NCI-H2227 (cell line): ENCODE measurements around the gene CACNA2D3.

Experiments
- DNase-seq: peaks from one replicate; lab custom pipeline; 2025; ENCODE audit not compliant: unreplicated experiment; lab: John Stamatoyannopoulos, UW

Gene CACNA2D3

GRCh38 chr3:54168451-54168850 lies 46.1 kb downstream of the CACNA2D3 start:
- DNase-seq, result no peak

DNA sequence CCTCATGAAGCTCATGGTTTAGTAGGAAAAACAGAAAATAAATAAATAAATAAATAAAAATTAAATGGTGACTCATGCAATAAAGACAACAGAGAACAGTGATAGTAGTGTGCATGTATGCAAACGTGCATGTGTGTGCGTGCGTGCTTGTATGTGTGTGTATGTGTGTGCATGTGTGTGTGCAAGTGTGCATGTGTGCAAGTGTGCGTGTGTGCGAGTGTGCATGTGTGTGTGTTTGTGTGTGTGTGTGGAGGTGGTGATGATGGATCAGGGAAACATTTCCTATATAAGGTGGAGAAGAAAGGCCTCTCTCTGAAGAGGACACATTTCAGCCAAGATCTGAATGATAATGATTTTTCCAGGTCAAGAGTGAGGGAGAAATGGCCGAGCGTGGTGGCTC lies 47.2 kb downstream of the CACNA2D3 start:
- DNase-seq, result no peak

DNA sequence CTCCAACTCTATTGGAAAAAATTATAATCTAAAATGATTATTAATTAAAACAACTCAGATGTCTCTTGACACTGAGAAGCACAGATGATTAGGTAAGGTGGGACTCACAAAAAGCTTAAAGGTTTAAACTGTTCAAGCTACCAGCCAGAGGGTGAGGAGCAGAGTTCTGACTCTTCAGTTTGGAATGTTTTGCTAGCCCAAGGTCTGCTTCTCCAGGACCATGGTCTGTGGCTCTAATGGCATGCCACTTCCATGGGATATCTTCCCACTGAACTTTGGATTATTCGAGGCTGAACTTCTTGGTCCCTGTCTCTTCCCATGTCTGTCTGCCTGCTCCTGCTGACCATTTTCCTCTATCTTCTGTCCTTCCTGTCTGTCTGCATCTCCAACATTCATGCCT lies 49.2 kb downstream of the CACNA2D3 start:
- no peak for DNase-seq

- DNase-seq, result no peak
Observed at GRCh38 chr3:54171951-54172350, 49.6 kb downstream of the CACNA2D3 start.

- no peak for DNase-seq
Observed at GRCh38 chr3:54173371-54173770, 51.0 kb downstream of the CACNA2D3 start.

DNA sequence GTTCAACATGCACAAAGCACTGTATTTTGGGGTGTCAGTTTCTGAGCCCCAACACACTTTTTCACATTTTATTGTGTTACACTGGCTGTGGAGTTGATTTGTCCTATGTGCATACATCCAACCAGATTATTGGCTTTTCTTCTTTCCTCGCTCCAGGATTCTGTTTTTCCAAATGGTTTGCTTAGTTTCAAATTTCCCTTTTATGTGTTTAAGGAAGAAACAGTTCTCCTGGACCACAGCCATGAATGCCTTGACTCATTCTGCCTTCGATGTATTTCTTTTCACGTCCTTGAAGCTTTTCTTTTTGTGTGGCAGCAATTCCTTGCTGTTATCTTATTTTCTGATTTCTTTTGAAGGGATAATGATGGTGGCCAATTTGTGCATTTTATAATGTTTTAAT lies 53.8 kb downstream of the CACNA2D3 start:
- DNase-seq, result no peak

- peak; percentile 40 for DNase-seq
Observed at GRCh38 chr3:54177816-54178215, 55.5 kb downstream of the CACNA2D3 start.

DNA sequence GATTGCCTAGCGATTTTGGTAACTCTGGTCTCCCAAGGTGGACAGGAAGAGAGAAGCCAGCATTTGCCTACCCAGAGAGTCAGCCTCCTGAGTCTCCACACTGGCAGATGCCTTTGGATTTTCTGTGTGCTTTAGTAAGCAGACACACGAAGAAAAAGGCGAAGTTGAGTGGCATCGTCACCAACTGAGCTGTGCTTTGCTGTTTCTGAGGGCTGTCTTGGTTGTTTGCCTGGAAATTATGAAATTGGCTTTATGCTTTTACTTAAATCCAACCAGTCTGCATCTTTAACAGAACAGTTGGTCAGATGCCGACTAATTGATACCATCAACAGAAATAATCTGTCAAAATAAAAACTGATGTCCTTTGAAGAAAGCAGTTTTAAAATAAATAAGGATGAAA lies 56.0 kb downstream of the CACNA2D3 start:
- DNase-seq, result no peak

GRCh38 chr3:54180921-54181320 lies 58.6 kb downstream of the CACNA2D3 start:
- DNase-seq, result peak; percentile 13

GRCh38 chr3:54182242-54182641 lies 59.9 kb downstream of the CACNA2D3 start:
- DNase-seq, result no peak

- no peak for DNase-seq
Observed at GRCh38 chr3:54185740-54186139, 63.4 kb downstream of the CACNA2D3 start.

GRCh38 chr3:54188176-54188791 lies 65.9 kb downstream of the CACNA2D3 start:
- no peak for DNase-seq

- DNase-seq, result no peak
Observed at GRCh38 chr3:54191220-54191619, 68.9 kb downstream of the CACNA2D3 start.

DNA sequence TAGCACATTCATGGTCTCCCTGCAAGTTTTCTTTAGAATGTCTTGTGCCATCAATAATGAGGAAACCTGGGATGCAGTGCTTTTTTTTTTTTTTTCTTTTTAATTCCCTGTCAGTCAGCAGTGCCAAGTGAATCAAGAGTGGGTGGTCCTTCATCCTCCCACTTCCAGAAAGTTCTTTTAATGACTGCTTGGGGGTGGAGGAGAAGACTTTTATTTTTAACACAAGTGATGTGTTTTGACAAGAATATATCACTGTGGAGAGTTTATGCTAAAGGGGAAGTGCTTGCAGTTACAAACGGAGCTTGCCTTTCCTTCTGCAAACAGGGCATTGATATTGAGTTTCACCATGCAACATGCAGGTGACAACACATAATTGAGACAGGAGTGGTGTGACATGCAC lies 69.7 kb downstream of the CACNA2D3 start:
- no peak for DNase-seq

DNA sequence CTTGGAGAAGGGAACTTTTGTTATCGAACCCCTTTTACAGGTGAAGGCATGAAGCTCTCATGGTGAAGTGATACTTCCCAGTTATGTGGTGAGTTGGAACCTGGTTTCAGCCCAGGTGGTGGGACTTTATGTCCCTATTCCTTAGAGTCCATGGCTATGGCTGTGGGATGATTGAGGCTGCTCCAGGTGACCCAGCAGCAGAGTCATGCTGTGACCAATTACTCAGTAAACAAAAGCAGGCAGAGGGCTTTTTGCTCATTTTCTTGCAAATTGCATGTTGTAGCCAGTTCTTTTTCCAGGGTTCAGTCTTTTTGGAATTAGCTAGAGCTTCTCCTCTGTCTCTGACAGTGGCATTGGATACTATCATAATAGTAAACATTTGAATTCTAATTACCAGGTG lies 70.7 kb downstream of the CACNA2D3 start:
- DNase-seq, result peak; percentile 65

DNA sequence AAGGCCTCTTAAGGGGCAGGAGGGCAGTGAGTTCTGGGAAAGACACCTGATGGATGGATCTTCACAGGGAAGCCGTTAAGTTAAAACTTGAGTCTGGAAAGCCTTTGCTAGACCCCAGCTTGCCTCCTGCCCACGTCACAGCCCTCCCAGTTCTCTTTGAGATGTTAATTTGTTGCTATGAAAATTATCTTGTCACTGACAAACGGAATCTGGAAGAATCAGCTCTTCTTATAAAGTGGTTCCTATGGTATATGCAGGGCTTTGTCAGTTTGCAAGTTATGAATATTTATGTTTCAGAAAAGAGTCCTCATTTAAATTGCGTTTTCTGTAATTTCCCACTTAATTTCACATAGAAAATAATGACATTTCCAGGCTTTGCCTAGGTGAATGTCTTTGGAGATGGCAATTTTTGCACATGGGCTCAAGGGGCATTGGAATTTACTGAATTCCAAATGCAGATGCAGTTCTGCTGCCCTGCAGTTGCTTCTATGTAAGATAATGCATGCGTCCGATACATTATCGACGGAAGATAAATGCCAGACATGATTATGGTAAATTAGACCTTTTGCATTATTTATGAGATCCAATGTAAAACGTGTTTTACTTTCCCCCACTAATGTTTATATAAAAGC lies 74.1 kb downstream of the CACNA2D3 start:
- no peak for DNase-seq

- no peak for DNase-seq
Observed at GRCh38 chr3:54197509-54197908, 75.2 kb downstream of the CACNA2D3 start.

DNA sequence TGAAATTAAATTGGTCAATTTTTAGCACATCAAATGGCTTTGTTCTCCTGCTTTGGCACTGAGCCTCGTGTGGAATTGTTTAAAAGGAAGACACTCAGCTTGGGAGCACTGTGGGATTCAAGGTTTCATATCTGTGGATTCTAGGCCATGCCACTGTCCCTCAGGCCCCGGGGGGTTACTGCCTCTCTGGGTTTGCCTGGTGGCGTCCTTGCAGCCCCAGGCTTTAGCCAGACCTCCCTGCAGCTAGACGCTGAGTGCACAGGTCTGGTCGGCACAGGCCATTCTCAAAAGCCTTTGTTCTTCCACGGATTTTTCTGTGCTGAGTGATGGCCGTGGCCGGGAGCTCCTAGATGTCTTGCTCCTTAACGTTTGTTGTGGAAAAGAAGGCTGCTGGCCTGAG lies 76.2 kb downstream of the CACNA2D3 start:
- DNase-seq, result peak; percentile 1

DNA sequence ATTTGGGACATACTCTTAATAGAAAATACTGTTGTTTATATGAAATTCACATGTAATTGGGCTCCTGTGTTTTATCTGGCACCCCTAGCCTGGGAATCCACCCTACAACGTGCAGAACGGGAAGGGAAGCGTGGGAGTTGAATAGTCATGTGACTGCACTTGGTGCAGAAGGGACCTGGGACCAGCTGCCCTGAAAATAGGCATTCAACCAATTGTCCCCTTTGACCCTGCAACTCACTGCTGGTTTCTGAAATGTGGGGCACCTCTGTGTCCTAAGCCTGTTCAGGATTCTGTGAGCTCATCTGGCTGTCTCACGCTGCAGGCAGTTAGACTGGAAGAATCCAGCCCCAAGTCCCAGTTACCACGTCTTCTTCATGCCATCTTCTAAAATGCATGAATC lies 79.7 kb downstream of the CACNA2D3 start:
- no peak for DNase-seq

GRCh38 chr3:54202651-54203248 lies 80.4 kb downstream of the CACNA2D3 start:
- DNase-seq, result no peak

DNA sequence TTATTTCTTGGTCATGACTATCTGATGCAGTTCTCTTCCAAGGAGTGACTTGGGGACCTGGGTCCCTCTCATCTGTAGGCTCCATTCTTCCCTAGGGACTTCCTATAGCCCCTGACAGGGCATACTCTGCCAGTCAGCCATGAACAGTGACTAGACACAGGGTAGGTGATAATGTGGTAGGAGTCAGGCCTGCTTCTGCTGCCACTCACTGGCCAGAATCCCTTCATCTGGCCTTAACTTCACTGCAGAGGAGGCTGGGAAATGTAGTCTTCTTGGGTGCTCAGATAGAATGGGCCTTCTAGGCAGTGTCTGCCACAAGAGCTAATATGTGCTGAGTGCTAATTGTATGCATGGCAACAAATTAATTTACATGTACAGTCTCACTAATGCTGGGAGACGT lies 84.5 kb downstream of the CACNA2D3 start:
- peak; percentile 6 for DNase-seq

- peak; percentile 6 for DNase-seq
Observed at GRCh38 chr3:54211097-54211496, 88.7 kb downstream of the CACNA2D3 start.

DNA sequence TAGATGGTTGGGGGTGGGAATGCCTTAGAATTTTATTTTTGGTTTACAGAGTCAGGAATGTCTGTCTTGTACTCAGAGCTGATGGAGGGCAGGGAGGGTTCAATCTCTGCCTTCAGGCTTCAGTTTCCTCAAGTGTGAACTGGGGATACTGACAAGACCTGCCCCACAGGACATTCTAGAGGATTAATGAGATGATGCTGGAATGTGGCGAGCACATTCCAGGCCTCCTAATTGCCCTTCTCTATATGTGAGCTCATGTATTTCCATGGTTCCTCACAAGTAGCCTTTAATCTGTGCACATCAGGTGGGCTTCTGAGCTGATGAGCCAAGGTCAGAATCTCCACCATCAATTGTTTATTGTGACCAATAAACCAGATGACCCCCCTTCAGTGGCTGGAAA lies 90.4 kb downstream of the CACNA2D3 start:
- DNase-seq, result no peak
